ENCODE measurements around the gene ZNF81. TPM values are rescaled to one million over a fixed set of nuclear protein-coding genes. Genes with fewer than 3 reads are reported as not detected.

ZNF81 gene
- polyA plus RNA-seq, 2 of the 4 experiments (the other 2 are of a cell fraction), result 3.8 to 8.3 TPM

Other genes starting within 250 kb of the ZNF81 start
- gene SYN1, start 217.0 kb upstream of the ZNF81 start, polyA plus RNA-seq (2011; rRNA removed), result not detected in 2 replicates
- gene SYN1, start 217.0 kb upstream of the ZNF81 start, polyA plus RNA-seq (2017; fragmentation: RNase III; extraction: RNeasy Plus Mini Kit Qiagen cat#74134 plus additional on column Dnase treatment), result 0.05 to 0.21 TPM (median 0.14 TPM) in 3 replicates
- gene CFP, start 207.0 kb upstream of the ZNF81 start, polyA plus RNA-seq (2011; rRNA removed), result 0.14 and 0.15 TPM in 2 replicates
- gene CFP, start 207.0 kb upstream of the ZNF81 start, polyA plus RNA-seq (2017; fragmentation: RNase III; extraction: RNeasy Plus Mini Kit Qiagen cat#74134 plus additional on column Dnase treatment), result 0.49 to 0.91 TPM (median 0.54 TPM) in 3 replicates
- 14.6 and 15.3 TPM in 2 replicates for gene ELK1, start 186.3 kb upstream of the ZNF81 start, polyA plus RNA-seq (2011; rRNA removed)
- 20.6 to 23.5 TPM (median 21.9 TPM) in 3 replicates for gene ELK1, start 186.3 kb upstream of the ZNF81 start, polyA plus RNA-seq (2017; fragmentation: RNase III; extraction: RNeasy Plus Mini Kit Qiagen cat#74134 plus additional on column Dnase treatment)
- gene UXT, start 177.7 kb upstream of the ZNF81 start, polyA plus RNA-seq (2011; rRNA removed), result 172 and 186 TPM in 2 replicates
- gene UXT, start 177.7 kb upstream of the ZNF81 start, polyA plus RNA-seq (2017; fragmentation: RNase III; extraction: RNeasy Plus Mini Kit Qiagen cat#74134 plus additional on column Dnase treatment), result 166 to 181 TPM (median 175 TPM) in 3 replicates
- 5.1 and 5.5 TPM in 2 replicates for gene ZNF182, start 167.1 kb downstream of the ZNF81 start, polyA plus RNA-seq (2011; rRNA removed)
- 3.7 to 4.5 TPM (median 4.1 TPM) in 3 replicates for gene ZNF182, start 167.1 kb downstream of the ZNF81 start, polyA plus RNA-seq (2017; fragmentation: RNase III; extraction: RNeasy Plus Mini Kit Qiagen cat#74134 plus additional on column Dnase treatment)
- not detected in 2 replicates for gene SPACA5, start 170.1 kb downstream of the ZNF81 start, polyA plus RNA-seq (2011; rRNA removed)
- gene SPACA5, start 170.1 kb downstream of the ZNF81 start, polyA plus RNA-seq (2017; fragmentation: RNase III; extraction: RNeasy Plus Mini Kit Qiagen cat#74134 plus additional on column Dnase treatment), result not detected in 3 replicates
- gene ZNF630, start 234.7 kb downstream of the ZNF81 start, polyA plus RNA-seq (2011; rRNA removed), result 0.88 and 1.2 TPM in 2 replicates
- 0.46 to 0.58 TPM (median 0.54 TPM) in 3 replicates for gene ZNF630, start 234.7 kb downstream of the ZNF81 start, polyA plus RNA-seq (2017; fragmentation: RNase III; extraction: RNeasy Plus Mini Kit Qiagen cat#74134 plus additional on column Dnase treatment)

Measured in A549 (cell line).